H9 (cell line): ENCODE data around the gene GBP3. TPM values are rescaled to one million over a fixed set of nuclear protein-coding genes. Genes with fewer than 3 reads are reported as not detected.

Source experiments
- DNase-seq: peaks from one replicate; pipeline ENCODE4 v3.0.0-alpha.2; 2017
- H2AFZ ChIP-seq: one replicate; pipeline ENCODE4 v1.6.1; 2013; ENCODE audit warnings: mild to moderate bottlenecking, low read length, control low read depth, moderate library complexity
- H2AK5ac ChIP-seq: 2 replicates; pipeline ENCODE4 v1.6.1; 2013; ENCODE audit warnings: low read length, control low read depth, mixed read lengths; ENCODE audit not compliant: insufficient read length
- H2BK120ac ChIP-seq: one replicate; pipeline ENCODE4 v1.6.1; 2013; ENCODE audit warnings: low read depth, mild to moderate bottlenecking, low read length, control low read depth, inconsistent platforms; ENCODE audit not compliant: poor library complexity, severe bottlenecking
- H2BK12ac ChIP-seq: 2 replicates; pipeline ENCODE4 v1.6.1; 2013; ENCODE audit warnings: low read length, control low read depth, mixed read lengths, low read depth; ENCODE audit not compliant: insufficient read length
- H2BK15ac ChIP-seq: 2 replicates; pipeline ENCODE4 v1.6.1; 2013; ENCODE audit warnings: low read depth, low read length, control low read depth
- H2BK20ac ChIP-seq: one replicate; pipeline ENCODE4 v1.6.1; 2013; ENCODE audit warnings: low read depth, mild to moderate bottlenecking, low read length, control low read depth, inconsistent platforms; ENCODE audit not compliant: poor library complexity, severe bottlenecking
- H2BK5ac ChIP-seq: 2 replicates; pipeline ENCODE4 v1.6.1; 2013; ENCODE audit warnings: low read length, control low read depth, mixed read lengths; ENCODE audit not compliant: insufficient read length
- H3K14ac ChIP-seq: 2 replicates; pipeline ENCODE4 v1.6.1; 2013; ENCODE audit warnings: low read length, control low read depth; ENCODE audit not compliant: insufficient read depth
- H3K18ac ChIP-seq: 2 replicates; pipeline ENCODE4 v1.6.1; 2013; ENCODE audit warnings: low read depth, mild to moderate bottlenecking, mixed read lengths, low read length, control low read depth; ENCODE audit not compliant: insufficient read length
- H3K23ac ChIP-seq: 2 replicates; pipeline ENCODE4 v1.6.1; 2013; ENCODE audit warnings: low read length, control low read depth, mixed read lengths, low read depth; ENCODE audit not compliant: insufficient read length
- H3K23me2 ChIP-seq: 2 replicates; pipeline ENCODE4 v1.6.1; 2013; ENCODE audit warnings: low read depth, mild to moderate bottlenecking, mixed read lengths, low read length, control low read depth; ENCODE audit not compliant: insufficient read length, poor library complexity, severe bottlenecking
- H3K27ac ChIP-seq: 2 replicates; pipeline ENCODE4 v1.5.1; 2013; ENCODE audit warnings: low read length, control low read depth, mixed read lengths, low read depth; ENCODE audit not compliant: insufficient read length
- H3K27me3 ChIP-seq: 2 replicates; pipeline ENCODE4 v1.6.1; 2013; ENCODE audit warnings: low read length, control low read depth, inconsistent platforms; ENCODE audit not compliant: insufficient read depth
- H3K4ac ChIP-seq: 2 replicates; pipeline ENCODE4 v1.6.1; 2013; ENCODE audit warnings: low read depth, mild to moderate bottlenecking, control low read depth, inconsistent platforms, low read length, moderate library complexity
- H3K4me1 ChIP-seq: 2 replicates; pipeline ENCODE4 v1.6.1; 2013; ENCODE audit warnings: low read length, control low read depth, inconsistent platforms; ENCODE audit not compliant: insufficient read depth
- H3K4me2 ChIP-seq: 2 replicates; pipeline ENCODE4 v1.6.1; 2013; ENCODE audit warnings: low read length, control low read depth, mixed read lengths; ENCODE audit not compliant: insufficient read length, insufficient read depth
- H3K56ac ChIP-seq: 2 replicates; pipeline ENCODE4 v1.6.1; 2013; ENCODE audit warnings: low read depth, mild to moderate bottlenecking, mixed read lengths, low read length, control low read depth; ENCODE audit not compliant: insufficient read length
- H3K79me1 ChIP-seq: 2 replicates; pipeline ENCODE4 v1.6.1; 2013; ENCODE audit warnings: low read depth, mild to moderate bottlenecking, moderate library complexity, low read length, control low read depth, inconsistent platforms; ENCODE audit not compliant: insufficient read depth, poor library complexity, severe bottlenecking
- H3K79me2 ChIP-seq: 2 replicates; pipeline ENCODE4 v1.6.1; 2013; ENCODE audit warnings: low read length, control low read depth, inconsistent platforms; ENCODE audit not compliant: insufficient read depth
- H3K9ac ChIP-seq: 2 replicates; pipeline ENCODE4 v1.6.1; 2013; ENCODE audit warnings: low read length, control low read depth, mixed read lengths; ENCODE audit not compliant: insufficient read length; ENCODE audit errors: extremely low read depth
- H3K9me3 ChIP-seq: one replicate; pipeline ENCODE4 v1.6.1; 2013; ENCODE audit warnings: low read depth, low read length, inconsistent platforms; ENCODE audit not compliant: control insufficient read depth
- H3T11ph ChIP-seq: one replicate; pipeline ENCODE4 v1.6.1; 2013; ENCODE audit warnings: mild to moderate bottlenecking, low read length, control low read depth, inconsistent platforms
- H4K20me1 ChIP-seq: one replicate; pipeline ENCODE4 v1.6.1; 2013; ENCODE audit not compliant: control insufficient read depth, insufficient read length, insufficient read depth
- H4K5ac ChIP-seq: 2 replicates; pipeline ENCODE4 v1.6.1; 2013; ENCODE audit warnings: low read depth, mild to moderate bottlenecking, mixed read lengths, low read length, control low read depth; ENCODE audit not compliant: insufficient read length
- H4K8ac ChIP-seq: replicated peaks from 2 replicates; pipeline ENCODE4 v1.6.1; 2013; ENCODE audit warnings: low read length, control low read depth, mixed read lengths, low read depth; ENCODE audit not compliant: insufficient read length
- H4K91ac ChIP-seq: 2 replicates; pipeline ENCODE4 v1.6.1; 2013; ENCODE audit warnings: low read depth, mild to moderate bottlenecking, moderate library complexity, mixed read lengths, low read length, control low read depth; ENCODE audit not compliant: insufficient read length
- H3K27ac Mint-ChIP-seq, 3 experiments: 2 replicates in 2 of 3; 3 replicates in 1 of 3; pipeline ENCODE4 v1.8.0; 2020 to 2021; ENCODE audit warnings: mixed read lengths in 3 of 3, mild to moderate bottlenecking in 1 of 3, moderate library complexity in 1 of 3
- H3K27me3 Mint-ChIP-seq: 2 replicates; pipeline ENCODE4 v1.8.0; 2021; ENCODE audit warnings: low read depth, mild to moderate bottlenecking, moderate library complexity, mixed read lengths
- H3K36me3 Mint-ChIP-seq, 3 experiments: 2 replicates in 2 of 3; 3 replicates in 1 of 3; pipeline ENCODE4 v1.8.0; 2020 to 2021; ENCODE audit warnings: low read depth in 3 of 3, mixed read lengths in 3 of 3; ENCODE audit not compliant: insufficient read depth in 1 of 3
- H3K4me1 Mint-ChIP-seq, 2 experiments: 2 replicates each; pipeline ENCODE4 v1.8.0; 2020; ENCODE audit warnings: mixed read lengths in 2 of 2
- H3K4me3 Mint-ChIP-seq, 2 experiments: 2 replicates in 1 of 2; 3 replicates in 1 of 2; pipeline ENCODE4 v1.8.0; 2020 to 2021; ENCODE audit warnings: mild to moderate bottlenecking in 2 of 2, mixed read lengths in 2 of 2, moderate library complexity in 1 of 2
- H3K9me3 Mint-ChIP-seq, 2 experiments: 2 replicates in 1 of 2; 3 replicates in 1 of 2; pipeline ENCODE4 v1.8.0; 2020; ENCODE audit warnings: mild to moderate bottlenecking in 2 of 2, mixed read lengths in 2 of 2, moderate library complexity in 1 of 2
- CTCF ChIP-seq: fragments of 200-600 bp; sonication (generic); conservative IDR thresholded peaks from 3 replicates; pipeline ENCODE4 v1.8.0; 2021; ENCODE audit warnings: antibody characterized with exemption, mild to moderate bottlenecking
- WGBS: extraction: QIAGEN DNeasy Blood & Tissue Kit; methylation state at CpG from one replicate; pipeline ENCODE4 v1.1.7; 2013; ENCODE audit warnings: missing lambda C conversion rate, low lambda C conversion rate, mixed read lengths; ENCODE audit not compliant: insufficient read length; ENCODE audit errors: extremely low coverage; 5-methylcytosine and 5-hydroxymethylcytosine counted together
- total RNA-seq: library from RNA; stranded (reverse); gene quantifications from 2 replicates; pipeline ENCODE4 v1.2.1, GENCODE V29; 2021

GBP3 gene
- total RNA-seq, 1 experiment from 2014 or later: not detected

DNA sequence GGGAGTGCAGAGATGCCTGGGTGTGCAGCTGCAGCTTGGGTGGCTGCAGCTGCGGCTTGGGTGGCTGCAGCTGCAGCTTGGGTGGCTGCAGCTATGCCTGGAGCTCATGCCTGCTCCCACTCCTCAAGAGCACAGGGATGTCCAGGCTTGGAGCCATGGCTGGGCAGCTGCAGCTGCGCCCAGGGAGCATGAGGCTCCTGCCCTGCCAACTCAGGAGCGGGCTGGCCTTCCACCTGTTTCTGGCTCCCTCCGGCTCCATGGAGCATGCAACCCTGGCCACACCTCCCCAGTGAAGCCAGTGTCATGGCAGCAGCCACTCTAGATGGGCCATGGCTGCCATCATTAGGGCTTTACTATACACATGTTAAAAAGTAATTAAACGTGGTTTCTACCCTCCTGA, 21.3 kb upstream of the GBP3 start:
- H3K9me3 Mint-ChIP-seq: peaks cover 4 to 7% of the 10 kb centered on the region in 2 experiments
- Histone ChIP-seq H3K4me1 (no peaks in the 10 kb centered on the region), H3K23me2 (no peaks in the 10 kb centered on the region), H3K9me3 (no peaks in the 10 kb centered on the region), H2BK12ac (no peak overlapping the region), H2BK15ac (no peak overlapping the region), H3K4ac (no peak overlapping the region), H3K27me3 (no peaks in the 10 kb centered on the region), H3K79me1 (no peaks in the 10 kb centered on the region), H3K27ac (no peak overlapping the region), H4K5ac (no peak overlapping the region), H3K56ac (no peak overlapping the region), H4K8ac (no peak overlapping the region), H2BK120ac (no peak overlapping the region), H2BK20ac (no peak overlapping the region), H4K91ac (no peak overlapping the region), H3K4me2 (no peak overlapping the region), H2BK5ac (no peak overlapping the region), H2AK5ac (no peak overlapping the region), H3T11ph (no peak overlapping the region), H3K14ac (no peak overlapping the region), H3K79me2 (no peaks in the 10 kb centered on the region), H3K9ac (no peak overlapping the region), H3K18ac (no peak overlapping the region), H3K23ac (no peak overlapping the region), H4K20me1 (no peaks in the 10 kb centered on the region), H2AFZ (no peak overlapping the region)
- peaks cover 2 to 4% (median 2%) of the 10 kb centered on the region in 3 experiments; a peak in 5 of 7 replicates for H3K36me3 Mint-ChIP-seq
- H3K4me3 Mint-ChIP-seq: no peak overlapping the region
- H3K27ac Mint-ChIP-seq: no peak overlapping the region
- WGBS: no CpG with 5 or more reads among the region's 5 CpGs
- H3K4me1 Mint-ChIP-seq: no peaks in the 10 kb centered on the region
- H3K27me3 Mint-ChIP-seq: no peaks in the 10 kb centered on the region
- DNase-seq: no peak
- TF ChIP-seq CTCF: no peak
